ENCODE results near the gene CTBP1. TPM values are rescaled to one million over a fixed set of nuclear protein-coding genes. Genes with fewer than 3 reads are reported as not detected.

The CTBP1 gene
- total and polyA plus RNA-seq, 4 donors, result 121 to 204 (median 138) TPM

DNA sequence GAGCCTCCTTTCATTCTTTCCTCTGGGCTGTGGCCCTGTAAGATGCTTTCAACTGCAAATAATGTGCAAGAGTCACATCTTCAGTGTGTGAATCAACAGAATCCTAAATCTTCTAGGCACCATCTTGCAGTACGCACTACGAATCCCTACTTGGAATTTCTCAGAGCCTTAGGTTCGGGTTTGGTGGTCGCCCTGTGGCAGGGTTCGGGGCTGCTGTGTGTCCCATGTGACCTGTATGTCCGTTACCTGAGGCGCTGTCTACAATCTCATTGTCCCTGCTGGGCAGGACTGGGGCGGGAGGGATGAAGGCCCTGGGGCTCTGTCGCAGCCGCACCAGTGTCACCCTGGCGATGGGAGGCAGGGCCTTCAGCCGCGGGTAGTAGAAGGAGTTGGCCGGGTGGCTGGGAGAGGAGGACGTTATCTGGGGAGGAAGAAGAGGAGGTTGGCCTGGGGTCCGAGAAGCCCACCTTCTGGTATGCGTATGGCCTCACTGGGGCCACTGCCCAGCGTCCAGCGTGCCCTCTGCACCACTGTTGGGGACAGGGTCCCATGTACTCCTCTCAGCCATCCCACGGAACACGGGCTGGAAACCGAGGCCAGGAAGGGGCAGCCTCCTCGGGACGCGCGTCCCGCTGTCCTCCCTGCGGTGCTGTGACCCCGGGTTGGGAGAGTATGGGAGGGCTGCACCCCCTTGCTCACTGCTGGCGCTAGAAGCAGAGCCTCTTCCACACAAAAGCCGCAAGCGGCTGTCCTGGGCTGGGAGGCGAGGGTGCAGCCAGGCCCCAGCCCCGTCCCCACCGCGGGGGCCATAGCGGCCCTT lies 78.6 kb downstream of the CTBP1 start:
- Histone ChIP-seq H3K4me3 (no peak overlapping the region), H3K4me1 (ENCODE audit: control insufficient read depth in 5 of 5, insufficient read depth in 5 of 5, low read length in 5 of 5) (peaks cover 0 to 38% (median 6%) of the 10 kb centered on the region in 5 donors), H3K27ac (ENCODE audit: low read depth in 1 of 2, low read length in 1 of 2) (no peak overlapping the region), H3K9ac (ENCODE audit: insufficient read depth in 1 of 2, low read length in 2 of 2) (no peak overlapping the region), H3K27me3 (ENCODE audit: control insufficient read depth in 3 of 3, insufficient read depth in 3 of 3, low read length in 2 of 3) (peaks cover 0 to 30% (median 6%) of the 10 kb centered on the region in 3 donors), H3K36me3 (ENCODE audit: control insufficient read depth in 4 of 4, insufficient read depth in 4 of 4, low read length in 4 of 4) (no peaks in the 10 kb centered on the region), H3K9me3 (ENCODE audit: control insufficient read depth in 4 of 4, insufficient read depth in 3 of 4, low read length in 3 of 4) (no peaks in the 10 kb centered on the region)
- TF ChIP-seq, protein P1, sequence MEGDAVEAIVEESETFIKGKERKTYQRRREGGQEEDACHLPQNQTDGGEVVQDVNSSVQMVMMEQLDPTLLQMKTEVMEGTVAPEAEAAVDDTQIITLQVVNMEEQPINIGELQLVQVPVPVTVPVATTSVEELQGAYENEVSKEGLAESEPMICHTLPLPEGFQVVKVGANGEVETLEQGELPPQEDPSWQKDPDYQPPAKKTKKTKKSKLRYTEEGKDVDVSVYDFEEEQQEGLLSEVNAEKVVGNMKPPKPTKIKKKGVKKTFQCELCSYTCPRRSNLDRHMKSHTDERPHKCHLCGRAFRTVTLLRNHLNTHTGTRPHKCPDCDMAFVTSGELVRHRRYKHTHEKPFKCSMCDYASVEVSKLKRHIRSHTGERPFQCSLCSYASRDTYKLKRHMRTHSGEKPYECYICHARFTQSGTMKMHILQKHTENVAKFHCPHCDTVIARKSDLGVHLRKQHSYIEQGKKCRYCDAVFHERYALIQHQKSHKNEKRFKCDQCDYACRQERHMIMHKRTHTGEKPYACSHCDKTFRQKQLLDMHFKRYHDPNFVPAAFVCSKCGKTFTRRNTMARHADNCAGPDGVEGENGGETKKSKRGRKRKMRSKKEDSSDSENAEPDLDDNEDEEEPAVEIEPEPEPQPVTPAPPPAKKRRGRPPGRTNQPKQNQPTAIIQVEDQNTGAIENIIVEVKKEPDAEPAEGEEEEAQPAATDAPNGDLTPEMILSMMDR (IDR thresholded peaks at IDR 0.05; ENCODE audit: control extremely low read depth, extremely low read depth), result no peak
- no peak for DNase-seq
- 73 to 75% methylated on average over 37 of the region's 37 CpGs for WGBS, 2 donors
- no peak for ATAC-seq (ENCODE audit: insufficient read depth, low FRiP score)

DNA sequence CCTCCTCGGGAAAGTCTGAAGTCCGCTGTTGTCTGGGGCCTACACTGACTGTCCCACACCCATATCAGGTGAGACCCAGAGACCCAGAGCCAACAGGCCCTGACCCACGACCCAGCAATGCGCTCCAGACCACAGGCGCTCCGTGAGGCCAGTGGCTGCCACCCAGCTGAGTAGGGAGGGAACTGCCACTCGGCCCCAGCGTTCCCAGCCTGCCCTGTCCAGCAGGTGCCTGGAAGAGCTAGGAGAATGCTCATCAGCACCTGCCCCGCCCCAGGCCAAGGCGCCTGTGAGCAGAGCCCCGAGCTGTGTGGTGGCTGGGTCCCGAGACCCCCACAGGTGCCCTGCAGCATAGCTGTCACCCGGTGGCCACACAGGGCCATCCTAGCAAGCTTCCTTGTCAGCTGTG lies 79.2 kb downstream of the CTBP1 start:
- WGBS, 2 donors, result 85 to 94% methylated on average over 13 of the region's 13 CpGs
- Histone ChIP-seq H3K4me3 (no peak overlapping the region), H3K36me3 (ENCODE audit: control insufficient read depth in 4 of 4, insufficient read depth in 4 of 4, low read length in 4 of 4) (no peaks in the 10 kb centered on the region), H3K27ac (ENCODE audit: low read depth in 1 of 2, low read length in 1 of 2) (no peak overlapping the region), H3K27me3 (ENCODE audit: control insufficient read depth in 3 of 3, insufficient read depth in 3 of 3, low read length in 2 of 3) (peaks cover 0 to 30% (median 6%) of the 10 kb centered on the region in 3 donors), H3K9me3 (ENCODE audit: control insufficient read depth in 4 of 4, insufficient read depth in 3 of 4, low read length in 3 of 4) (no peaks in the 10 kb centered on the region), H3K9ac (ENCODE audit: insufficient read depth in 1 of 2, low read length in 2 of 2) (no peak overlapping the region), H3K4me1 (ENCODE audit: control insufficient read depth in 5 of 5, insufficient read depth in 5 of 5, low read length in 5 of 5) (peaks cover 0 to 32% (median 6%) of the 10 kb centered on the region in 5 donors)
- TF ChIP-seq, protein P1 (IDR thresholded peaks at IDR 0.05; ENCODE audit: control extremely low read depth, extremely low read depth), result no peak
- DNase-seq (no peak), ATAC-seq (ENCODE audit: insufficient read depth, low FRiP score) (no peak)

DNA sequence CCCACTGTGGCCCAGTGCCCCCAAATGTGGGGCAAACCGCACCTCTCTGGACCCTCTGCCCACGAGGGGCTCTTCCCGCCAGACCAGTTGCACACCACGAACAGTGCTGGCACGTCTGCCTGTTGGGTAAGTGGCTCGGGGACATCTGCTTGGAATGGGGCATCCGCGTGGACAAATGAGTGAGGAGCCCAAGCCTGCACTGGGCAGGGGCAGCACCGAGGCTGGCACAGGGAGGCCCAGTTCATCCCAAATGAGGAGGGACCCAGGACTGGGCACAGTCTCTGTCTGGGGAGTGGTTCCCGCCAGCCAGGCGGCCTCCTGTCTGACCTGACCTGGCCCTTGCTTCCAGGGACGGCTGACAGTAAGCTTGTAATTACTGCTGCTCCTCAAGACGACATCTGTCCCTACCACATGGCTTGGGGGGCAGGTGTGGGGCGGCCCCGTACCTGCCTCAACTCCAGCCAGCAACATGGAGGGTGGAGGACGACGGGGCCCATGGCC lies 79.7 kb downstream of the CTBP1 start:
- WGBS, 2 donors, result 92 to 94% methylated on average over 17 of the region's 17 CpGs
- H3K27ac ChIP-seq (ENCODE audit: low read depth in 1 of 2, low read length in 1 of 2), result no peak overlapping the region
- no peak overlapping the region for H3K9ac ChIP-seq (ENCODE audit: insufficient read depth in 1 of 2, low read length in 2 of 2)
- ATAC-seq (ENCODE audit: insufficient read depth, low FRiP score) (no peak), DNase-seq (no peak)
- H3K4me1 ChIP-seq (ENCODE audit: control insufficient read depth in 5 of 5, insufficient read depth in 5 of 5, low read length in 5 of 5), result peaks cover 0 to 30% (median 6%) of the 10 kb centered on the region in 5 donors
- TF ChIP-seq, protein P1 (IDR thresholded peaks at IDR 0.05; ENCODE audit: control extremely low read depth, extremely low read depth), result no peak
- H3K4me3 ChIP-seq, result no peak overlapping the region
- H3K27me3 ChIP-seq (ENCODE audit: control insufficient read depth in 3 of 3, insufficient read depth in 3 of 3, low read length in 2 of 3), result peaks cover 0 to 31% (median 6%) of the 10 kb centered on the region in 3 donors
- H3K36me3 ChIP-seq (ENCODE audit: control insufficient read depth in 4 of 4, insufficient read depth in 4 of 4, low read length in 4 of 4), result no peaks in the 10 kb centered on the region
- H3K9me3 ChIP-seq (ENCODE audit: control insufficient read depth in 4 of 4, insufficient read depth in 3 of 4, low read length in 3 of 4), result no peaks in the 10 kb centered on the region
